Jurkat, Clone E6-1 (cell line): ENCODE data around the gene CLPSL2.

Experiments
- DNase-seq: peaks from one replicate; pipeline ENCODE4 v3.0.0-alpha.2; 2011; ENCODE audit warnings: low read depth, low spot score
- H3K4me3 ChIP-seq: 2 replicates; pipeline ENCODE4 v1.5.1; 2011; ENCODE audit warnings: mild to moderate bottlenecking, low read length, control low read depth, moderate library complexity

CLPSL2 gene

GRCh38 chr6:35742842-35743241 lies 33.6 kb upstream of the CLPSL2 start:
- DNase-seq, result no peak
- H3K4me3 ChIP-seq, result no peak overlapping the region

DNA sequence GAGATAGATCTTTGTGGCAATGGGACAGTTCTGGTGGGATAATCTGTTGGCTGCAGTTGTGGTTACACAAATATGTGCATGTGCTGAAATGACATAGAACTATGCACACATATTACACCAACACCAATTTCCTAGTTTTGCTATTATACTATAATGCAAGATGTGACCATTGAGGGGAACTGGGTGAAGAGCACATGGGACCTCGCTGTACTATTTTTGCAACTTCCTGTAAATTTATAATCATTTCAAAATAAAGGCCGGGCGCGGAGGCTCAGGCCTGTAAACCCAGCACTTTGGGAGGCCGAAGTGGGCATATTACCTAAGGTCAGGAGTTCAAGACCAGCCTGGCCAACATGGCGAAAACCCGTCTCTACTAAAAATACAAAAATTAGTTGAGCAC lies 30.9 kb upstream of the CLPSL2 start:
- H3K4me3 ChIP-seq, result no peak overlapping the region
- DNase-seq, result no peak

DNA sequence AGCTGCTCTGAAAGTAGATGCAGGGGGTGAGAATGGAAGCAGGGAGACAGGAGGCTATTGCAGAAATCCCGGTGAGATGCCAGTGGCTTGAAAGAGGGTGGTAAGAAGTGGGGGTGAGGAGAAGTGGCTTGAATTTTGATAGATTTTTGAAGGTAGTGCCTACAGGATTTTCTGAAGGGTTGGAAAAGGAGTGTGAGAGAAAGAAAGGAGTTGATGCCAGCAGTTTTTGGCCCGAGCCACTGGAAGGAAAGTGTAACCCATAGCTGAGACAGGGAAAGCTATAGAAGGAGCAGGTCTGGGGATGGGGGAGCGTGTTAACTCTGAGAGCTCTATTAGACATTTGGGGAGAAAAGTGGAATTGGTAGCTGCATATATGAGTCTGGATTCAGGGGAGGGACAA lies 29.9 kb upstream of the CLPSL2 start:
- H3K4me3 ChIP-seq, result no peak overlapping the region
- DNase-seq, result no peak

DNA sequence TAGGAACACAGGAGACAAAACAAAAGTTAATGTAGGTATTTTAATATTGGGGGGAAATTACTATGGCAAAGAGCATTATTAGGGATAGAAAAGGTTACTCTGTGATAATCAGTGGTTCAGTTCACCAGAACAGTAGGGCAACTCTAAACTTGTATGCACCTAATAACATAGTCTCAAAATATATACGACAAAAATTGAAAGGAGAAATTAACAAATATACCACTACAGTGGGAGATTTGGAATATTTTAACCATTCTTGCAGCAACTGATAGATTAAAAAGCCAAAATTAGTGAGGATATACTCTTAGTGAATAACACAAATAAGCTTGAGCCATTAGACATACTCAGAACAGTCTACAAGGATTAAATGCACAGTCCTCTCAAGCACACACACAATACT lies 28.5 kb upstream of the CLPSL2 start:
- H3K4me3 ChIP-seq, result no peak overlapping the region
- no peak for DNase-seq

DNA sequence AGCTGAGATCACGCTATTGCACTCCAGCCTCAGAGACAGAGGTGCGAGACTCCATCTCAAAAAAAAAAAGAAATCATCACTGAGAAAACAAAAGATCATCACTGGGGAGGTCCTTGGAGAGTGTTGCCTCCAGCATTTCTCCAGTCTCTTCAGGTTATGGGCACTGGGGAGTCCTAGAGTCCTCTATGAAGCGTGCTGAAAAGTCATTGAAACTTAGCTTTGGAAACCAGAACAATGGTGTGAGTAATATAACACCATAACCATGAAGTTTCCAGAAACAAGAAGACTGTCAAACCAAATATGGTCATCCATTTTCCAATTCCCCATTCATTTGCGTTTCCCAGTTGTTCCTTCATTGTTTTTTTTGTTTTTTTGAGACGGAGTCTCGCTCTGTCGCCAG lies 25.8 kb upstream of the CLPSL2 start:
- no peak overlapping the region for H3K4me3 ChIP-seq
- no peak for DNase-seq

- DNase-seq, result no peak
- no peak overlapping the region for H3K4me3 ChIP-seq
Measured at GRCh38 chr6:35751594-35751993, 24.8 kb upstream of the CLPSL2 start.

DNA sequence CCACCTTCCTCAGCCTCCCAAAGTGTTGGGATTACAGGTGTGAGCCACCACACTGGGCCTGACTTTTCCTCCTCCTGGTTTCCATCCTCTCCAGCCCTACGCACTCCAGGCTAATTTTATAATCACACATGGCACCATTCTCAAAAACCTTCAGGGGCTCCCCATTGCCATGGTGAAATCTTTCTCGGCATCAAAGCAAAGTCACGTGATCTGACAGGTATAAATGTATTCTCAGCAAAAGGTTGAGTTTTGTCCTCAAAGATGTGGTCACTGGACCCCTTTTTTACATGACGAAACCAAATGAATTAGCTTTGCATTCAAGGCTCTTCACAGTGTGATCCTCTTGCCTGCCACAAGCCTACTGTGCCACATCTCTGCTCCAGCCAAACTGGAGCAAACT lies 24.1 kb upstream of the CLPSL2 start:
- H3K4me3 ChIP-seq, result no peak overlapping the region
- DNase-seq, result no peak

- H3K4me3 ChIP-seq, result no peak overlapping the region
- no peak for DNase-seq
Measured at GRCh38 chr6:35754452-35755277, 21.7 kb upstream of the CLPSL2 start.

- H3K4me3 ChIP-seq, result no peak overlapping the region
- DNase-seq, result no peak
Measured at GRCh38 chr6:35755278-35755924, 21.0 kb upstream of the CLPSL2 start.

- DNase-seq, result peak; percentile 65
- H3K4me3 ChIP-seq, result no peak overlapping the region
Measured at GRCh38 chr6:35757456-35758123, 18.8 kb upstream of the CLPSL2 start.

- DNase-seq, result no peak
- H3K4me3 ChIP-seq, result no peak overlapping the region
Measured at GRCh38 chr6:35759426-35759825, 17.0 kb upstream of the CLPSL2 start.

- no peak overlapping the region for H3K4me3 ChIP-seq
- DNase-seq, result no peak
Measured at GRCh38 chr6:35765739-35766138, 10.7 kb upstream of the CLPSL2 start.

DNA sequence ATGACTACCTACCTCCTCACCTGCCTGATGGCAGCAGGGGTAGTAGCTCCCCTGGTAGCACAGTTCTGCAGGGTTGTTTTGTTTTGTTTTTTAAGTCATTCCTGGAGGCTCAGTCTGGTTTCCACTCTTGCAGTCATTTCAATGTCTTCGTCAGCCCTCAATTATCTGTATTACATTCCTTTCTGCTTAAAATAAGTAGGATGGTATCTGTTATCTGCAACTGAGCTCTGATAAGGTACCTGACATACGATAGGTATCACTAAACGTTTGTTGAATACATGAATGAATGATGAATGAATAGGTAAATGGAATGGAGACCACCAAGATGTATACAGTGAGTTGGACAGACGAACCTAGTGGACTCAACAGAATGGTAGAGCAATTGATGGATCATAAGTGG lies 7.2 kb upstream of the CLPSL2 start:
- DNase-seq, result no peak
- no peak overlapping the region for H3K4me3 ChIP-seq

GRCh38 chr6:35771343-35771627 lies 5.1 kb upstream of the CLPSL2 start:
- no peak overlapping the region for H3K4me3 ChIP-seq
- no peak for DNase-seq

DNA sequence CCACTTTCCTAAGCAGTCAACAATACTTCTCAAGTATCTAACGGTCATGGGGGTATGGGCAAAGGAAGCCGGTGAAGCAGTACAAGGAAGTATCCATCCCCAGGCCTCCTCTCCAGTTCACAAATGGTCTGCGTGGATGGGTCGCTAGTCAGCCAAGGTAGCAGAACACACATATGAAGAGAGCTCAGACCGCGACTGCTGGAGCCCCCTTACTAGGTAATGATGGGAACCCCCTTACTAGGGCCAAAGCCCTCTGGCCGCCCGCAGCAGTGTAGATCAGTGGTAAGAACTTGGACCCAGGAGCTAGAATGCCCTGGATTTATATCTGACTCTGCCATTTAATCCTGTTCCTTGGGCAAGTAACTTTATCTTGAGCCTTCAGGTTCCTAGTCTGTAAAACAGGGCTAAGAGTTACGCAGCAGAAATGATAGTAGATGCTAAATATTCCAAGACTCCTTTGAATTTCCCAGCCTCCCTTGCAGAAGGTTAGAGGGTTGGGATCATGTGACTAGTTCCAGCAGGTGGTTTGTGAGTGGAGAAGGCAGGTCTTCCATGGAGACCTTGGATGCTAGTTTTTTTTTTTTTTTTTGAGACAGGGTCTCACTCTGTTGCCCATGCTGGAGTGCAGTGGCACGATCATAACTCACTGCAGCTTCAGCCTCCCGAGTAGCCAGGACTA lies 2.1 kb upstream of the CLPSL2 start:
- no peak overlapping the region for H3K4me3 ChIP-seq
- no peak for DNase-seq

- no peak overlapping the region for H3K4me3 ChIP-seq
- no peak for DNase-seq
Measured at GRCh38 chr6:35775031-35775430, 1.4 kb upstream of the CLPSL2 start.

- no peak overlapping the region for H3K4me3 ChIP-seq
- no peak for DNase-seq
Measured at GRCh38 chr6:35777356-35778102, 1.1 kb downstream of the CLPSL2 start.

- DNase-seq, result no peak
- H3K4me3 ChIP-seq, result no peak overlapping the region
Measured at GRCh38 chr6:35778437-35778836, 2.0 kb downstream of the CLPSL2 start.

DNA sequence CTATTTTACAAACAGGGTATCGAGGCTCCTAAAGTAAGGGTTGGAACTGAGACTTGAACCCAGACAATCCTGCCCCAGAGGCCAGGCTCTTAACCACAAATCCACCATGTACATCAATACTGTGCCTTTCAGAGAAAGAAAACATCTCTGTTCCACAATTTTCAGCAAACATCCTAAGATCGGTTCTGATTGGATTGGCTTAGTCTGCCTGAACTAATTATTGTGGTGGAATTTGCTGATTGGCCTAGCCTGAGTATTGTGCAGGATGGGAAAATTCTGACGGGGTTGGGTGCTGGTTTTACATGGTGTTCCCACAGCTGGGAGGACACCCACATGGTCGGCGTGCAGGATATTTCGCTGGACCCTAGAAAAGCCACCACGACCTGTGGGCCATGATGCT lies 4.3 kb downstream of the CLPSL2 start, which contains the start of gene CLPSL1:
Gene CLPSL1 (plus strand): TSS at position 301 of the 400 bp plus-strand sequence. CDS start 92 bp downstream, at position 393.
- DNase-seq, result no peak
- H3K4me3 ChIP-seq, result no peak within 1 kb of the TSS
